HEK293 (cell line): ENCODE data around the gene MAGI2.
"Not testable (repeated sequence)": the region's sequence is repeated elsewhere in the genome, so short reads cannot be mapped to it uniquely, and the experiment has no call there.

ENCODE experiments used
- BCL11A ChIP-seq: fragments of 450-650 bp; formaldehyde crosslinking; IDR thresholded peaks from 2 replicates; pipeline ENCODE4 v1.5.1; 2016; ENCODE audit warnings: low read depth, missing biosample characterization, missing genetic modification characterization
- ZNF391 ChIP-seq: fragments of 450-650 bp; formaldehyde crosslinking; IDR thresholded peaks from 2 replicates; pipeline ENCODE4 v1.5.1; 2016; ENCODE audit warnings: low read depth, missing biosample characterization, missing genetic modification characterization, borderline replicate concordance
- TF ChIP-seq, protein P1 (sequence below): fragments of 450-650 bp; formaldehyde crosslinking; IDR thresholded peaks from 2 replicates; pipeline ENCODE4 v1.5.1; 2016; ENCODE audit warnings: missing biosample characterization, missing genetic modification characterization
- TF ChIP-seq, protein P2 (sequence below): IDR thresholded peaks from 2 replicates; pipeline ENCODE4 v1.6.1; 2011; ENCODE audit warnings: mild to moderate bottlenecking, low read depth, low read length, borderline replicate concordance
- TF ChIP-seq, protein P3 (sequence below): fragments of 450-650 bp; formaldehyde crosslinking; IDR thresholded peaks from 2 replicates; pipeline ENCODE4 v1.5.1; 2016; ENCODE audit warnings: missing biosample characterization, missing genetic modification characterization, low read depth
- TF ChIP-seq, protein P4 (sequence below): fragments of 450-650 bp; formaldehyde crosslinking; IDR thresholded peaks from 2 replicates; pipeline ENCODE4 v1.5.1; 2016; ENCODE audit warnings: missing biosample characterization, missing genetic modification characterization
- TF ChIP-seq, protein P5 (sequence below): fragments of 450-650 bp; formaldehyde crosslinking; IDR thresholded peaks from 2 replicates; pipeline ENCODE4 v1.5.1; 2017; ENCODE audit warnings: missing biosample characterization, missing genetic modification characterization

DNA sequence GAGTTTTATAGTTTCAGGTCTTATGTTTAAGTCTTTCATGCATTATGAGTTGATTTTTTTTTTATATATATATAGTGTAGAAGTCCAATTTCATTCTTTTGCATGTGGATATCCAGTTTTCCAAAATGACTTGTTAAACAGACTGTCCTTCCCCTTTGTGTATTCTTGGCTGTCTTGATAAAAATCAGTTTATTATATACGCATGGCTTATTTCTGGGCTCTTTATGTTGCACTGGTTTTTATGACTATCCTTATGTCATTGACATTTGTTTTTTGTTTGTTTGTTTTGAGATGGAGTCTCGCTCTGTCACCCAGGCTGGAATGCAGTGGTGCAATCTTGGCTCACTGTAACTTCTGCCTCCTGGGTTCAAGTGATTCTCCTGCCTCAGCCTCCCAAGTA, 485.9 kb downstream of the MAGI2 start:
- TF ChIP-seq, protein P1, sequence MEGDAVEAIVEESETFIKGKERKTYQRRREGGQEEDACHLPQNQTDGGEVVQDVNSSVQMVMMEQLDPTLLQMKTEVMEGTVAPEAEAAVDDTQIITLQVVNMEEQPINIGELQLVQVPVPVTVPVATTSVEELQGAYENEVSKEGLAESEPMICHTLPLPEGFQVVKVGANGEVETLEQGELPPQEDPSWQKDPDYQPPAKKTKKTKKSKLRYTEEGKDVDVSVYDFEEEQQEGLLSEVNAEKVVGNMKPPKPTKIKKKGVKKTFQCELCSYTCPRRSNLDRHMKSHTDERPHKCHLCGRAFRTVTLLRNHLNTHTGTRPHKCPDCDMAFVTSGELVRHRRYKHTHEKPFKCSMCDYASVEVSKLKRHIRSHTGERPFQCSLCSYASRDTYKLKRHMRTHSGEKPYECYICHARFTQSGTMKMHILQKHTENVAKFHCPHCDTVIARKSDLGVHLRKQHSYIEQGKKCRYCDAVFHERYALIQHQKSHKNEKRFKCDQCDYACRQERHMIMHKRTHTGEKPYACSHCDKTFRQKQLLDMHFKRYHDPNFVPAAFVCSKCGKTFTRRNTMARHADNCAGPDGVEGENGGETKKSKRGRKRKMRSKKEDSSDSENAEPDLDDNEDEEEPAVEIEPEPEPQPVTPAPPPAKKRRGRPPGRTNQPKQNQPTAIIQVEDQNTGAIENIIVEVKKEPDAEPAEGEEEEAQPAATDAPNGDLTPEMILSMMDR = not testable (repeated sequence)
- TF ChIP-seq BCL11A (tag by site-specific recombination); ZNF391: not testable (repeated sequence)
- TF ChIP-seq, protein P2, sequence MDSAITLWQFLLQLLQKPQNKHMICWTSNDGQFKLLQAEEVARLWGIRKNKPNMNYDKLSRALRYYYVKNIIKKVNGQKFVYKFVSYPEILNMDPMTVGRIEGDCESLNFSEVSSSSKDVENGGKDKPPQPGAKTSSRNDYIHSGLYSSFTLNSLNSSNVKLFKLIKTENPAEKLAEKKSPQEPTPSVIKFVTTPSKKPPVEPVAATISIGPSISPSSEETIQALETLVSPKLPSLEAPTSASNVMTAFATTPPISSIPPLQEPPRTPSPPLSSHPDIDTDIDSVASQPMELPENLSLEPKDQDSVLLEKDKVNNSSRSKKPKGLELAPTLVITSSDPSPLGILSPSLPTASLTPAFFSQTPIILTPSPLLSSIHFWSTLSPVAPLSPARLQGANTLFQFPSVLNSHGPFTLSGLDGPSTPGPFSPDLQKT = not testable (repeated sequence)
- TF ChIP-seq, protein P3, sequence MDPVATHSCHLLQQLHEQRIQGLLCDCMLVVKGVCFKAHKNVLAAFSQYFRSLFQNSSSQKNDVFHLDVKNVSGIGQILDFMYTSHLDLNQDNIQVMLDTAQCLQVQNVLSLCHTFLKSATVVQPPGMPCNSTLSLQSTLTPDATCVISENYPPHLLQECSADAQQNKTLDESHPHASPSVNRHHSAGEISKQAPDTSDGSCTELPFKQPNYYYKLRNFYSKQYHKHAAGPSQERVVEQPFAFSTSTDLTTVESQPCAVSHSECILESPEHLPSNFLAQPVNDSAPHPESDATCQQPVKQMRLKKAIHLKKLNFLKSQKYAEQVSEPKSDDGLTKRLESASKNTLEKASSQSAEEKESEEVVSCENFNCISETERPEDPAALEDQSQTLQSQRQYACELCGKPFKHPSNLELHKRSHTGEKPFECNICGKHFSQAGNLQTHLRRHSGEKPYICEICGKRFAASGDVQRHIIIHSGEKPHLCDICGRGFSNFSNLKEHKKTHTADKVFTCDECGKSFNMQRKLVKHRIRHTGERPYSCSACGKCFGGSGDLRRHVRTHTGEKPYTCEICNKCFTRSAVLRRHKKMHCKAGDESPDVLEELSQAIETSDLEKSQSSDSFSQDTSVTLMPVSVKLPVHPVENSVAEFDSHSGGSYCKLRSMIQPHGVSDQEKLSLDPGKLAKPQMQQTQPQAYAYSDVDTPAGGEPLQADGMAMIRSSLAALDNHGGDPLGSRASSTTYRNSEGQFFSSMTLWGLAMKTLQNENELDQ (tag by site-specific recombination) = not testable (repeated sequence)
- TF ChIP-seq, protein P4, sequence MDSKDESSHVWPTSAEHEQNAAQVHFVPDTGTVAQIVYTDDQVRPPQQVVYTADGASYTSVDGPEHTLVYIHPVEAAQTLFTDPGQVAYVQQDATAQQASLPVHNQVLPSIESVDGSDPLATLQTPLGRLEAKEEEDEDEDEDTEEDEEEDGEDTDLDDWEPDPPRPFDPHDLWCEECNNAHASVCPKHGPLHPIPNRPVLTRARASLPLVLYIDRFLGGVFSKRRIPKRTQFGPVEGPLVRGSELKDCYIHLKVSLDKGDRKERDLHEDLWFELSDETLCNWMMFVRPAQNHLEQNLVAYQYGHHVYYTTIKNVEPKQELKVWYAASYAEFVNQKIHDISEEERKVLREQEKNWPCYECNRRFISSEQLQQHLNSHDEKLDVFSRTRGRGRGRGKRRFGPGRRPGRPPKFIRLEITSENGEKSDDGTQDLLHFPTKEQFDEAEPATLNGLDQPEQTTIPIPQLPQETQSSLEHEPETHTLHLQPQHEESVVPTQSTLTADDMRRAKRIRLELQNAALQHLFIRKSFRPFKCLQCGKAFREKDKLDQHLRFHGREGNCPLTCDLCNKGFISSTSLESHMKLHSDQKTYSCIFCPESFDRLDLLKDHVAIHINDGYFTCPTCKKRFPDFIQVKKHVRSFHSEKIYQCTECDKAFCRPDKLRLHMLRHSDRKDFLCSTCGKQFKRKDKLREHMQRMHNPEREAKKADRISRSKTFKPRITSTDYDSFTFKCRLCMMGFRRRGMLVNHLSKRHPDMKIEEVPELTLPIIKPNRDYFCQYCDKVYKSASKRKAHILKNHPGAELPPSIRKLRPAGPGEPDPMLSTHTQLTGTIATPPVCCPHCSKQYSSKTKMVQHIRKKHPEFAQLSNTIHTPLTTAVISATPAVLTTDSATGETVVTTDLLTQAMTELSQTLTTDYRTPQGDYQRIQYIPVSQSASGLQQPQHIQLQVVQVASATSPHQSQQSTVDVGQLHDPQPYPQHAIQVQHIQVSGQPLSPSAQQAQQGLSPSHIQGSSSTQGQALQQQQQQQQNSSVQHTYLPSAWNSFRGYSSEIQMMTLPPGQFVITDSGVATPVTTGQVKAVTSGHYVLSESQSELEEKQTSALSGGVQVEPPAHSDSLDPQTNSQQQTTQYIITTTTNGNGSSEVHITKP = not testable (repeated sequence)
- TF ChIP-seq, protein P5, sequence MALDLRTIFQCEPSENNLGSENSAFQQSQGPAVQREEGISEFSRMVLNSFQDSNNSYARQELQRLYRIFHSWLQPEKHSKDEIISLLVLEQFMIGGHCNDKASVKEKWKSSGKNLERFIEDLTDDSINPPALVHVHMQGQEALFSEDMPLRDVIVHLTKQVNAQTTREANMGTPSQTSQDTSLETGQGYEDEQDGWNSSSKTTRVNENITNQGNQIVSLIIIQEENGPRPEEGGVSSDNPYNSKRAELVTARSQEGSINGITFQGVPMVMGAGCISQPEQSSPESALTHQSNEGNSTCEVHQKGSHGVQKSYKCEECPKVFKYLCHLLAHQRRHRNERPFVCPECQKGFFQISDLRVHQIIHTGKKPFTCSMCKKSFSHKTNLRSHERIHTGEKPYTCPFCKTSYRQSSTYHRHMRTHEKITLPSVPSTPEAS = not testable (repeated sequence)
